Stimulated activated CD4-positive, alpha-beta T cell treated with anti-CD3 and anti-CD28 coated beads, Interleukin-1b, Interleukin-23, amount 100 ng/mL, for 1 hour (primary cell): Measurements from ENCODE around the gene SOCS7.

Experiments
- DNase-seq, 2 donors: peaks; one replicate each; pipeline ENCODE4 v3.0.0-alpha.2; 2020; ENCODE audit warnings: low read depth in 2 of 2

SOCS7 gene

DNA sequence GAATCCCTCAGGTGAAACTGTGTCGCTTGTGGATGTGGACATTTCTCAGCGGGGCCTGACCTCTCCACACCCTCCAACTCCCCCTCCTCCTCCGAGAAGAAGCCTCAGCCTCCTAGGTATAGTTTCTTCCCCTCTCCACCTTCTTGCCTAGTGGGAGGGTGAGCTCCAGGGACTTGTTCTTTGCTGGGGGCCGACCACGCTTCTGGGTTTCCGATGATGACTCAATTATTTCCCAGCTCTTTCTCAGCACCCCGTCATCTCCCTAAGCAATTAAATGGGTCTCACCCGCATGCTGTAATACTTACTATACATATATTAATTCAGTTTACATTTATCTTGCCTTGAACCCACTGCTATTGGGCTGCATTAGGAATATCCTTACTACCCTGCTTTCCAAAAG lies 13.1 kb downstream of the SOCS7 start:
- DNase-seq: no peak

GRCh38 chr17:38369124-38369886 lies 17.7 kb downstream of the SOCS7 start:
- DNase-seq: no peak

- no peak for DNase-seq
Observed at GRCh38 chr17:38379448-38379847, 27.8 kb downstream of the SOCS7 start.

DNA sequence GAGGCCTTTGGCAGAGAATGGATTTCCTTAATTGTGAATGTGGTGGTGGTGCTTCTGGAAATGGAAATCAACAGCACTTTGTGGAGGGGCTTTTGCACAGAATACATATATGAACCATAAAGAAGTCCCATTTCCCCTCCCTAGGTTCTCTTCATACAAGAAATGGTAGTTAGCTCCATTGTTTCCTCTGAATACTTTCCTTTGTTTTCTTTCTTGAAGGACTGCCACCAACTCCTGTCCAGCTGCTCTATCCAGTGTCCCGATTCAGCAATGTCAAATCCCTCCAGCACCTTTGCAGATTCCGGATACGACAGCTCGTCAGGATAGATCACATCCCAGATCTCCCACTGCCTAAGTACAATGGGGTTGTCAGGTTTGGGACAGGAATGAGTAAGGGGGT lies 43.4 kb downstream of the SOCS7 start:
- no peak for DNase-seq

DNA sequence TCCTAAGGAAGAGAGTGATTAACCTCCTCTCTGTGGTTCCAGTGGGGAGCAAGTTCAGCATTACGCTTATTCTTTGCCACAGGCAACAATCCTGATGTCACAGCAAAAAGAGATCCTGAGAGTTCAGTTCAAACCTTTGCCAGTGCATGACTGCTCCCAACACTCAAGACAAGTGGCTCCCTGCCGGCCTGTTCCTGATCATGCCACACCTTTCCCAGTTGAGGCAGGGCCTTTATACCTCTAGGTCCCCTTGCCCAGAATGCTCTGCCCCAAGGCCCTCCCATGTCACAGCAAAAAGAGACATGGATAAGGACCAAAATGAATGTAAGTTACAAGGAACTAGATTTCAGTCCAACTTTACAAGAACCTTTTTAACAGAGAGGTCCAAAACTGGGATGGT lies 45.6 kb downstream of the SOCS7 start:
- DNase-seq: no peak

- DNase-seq: no peak
Observed at GRCh38 chr17:38400286-38400685, 48.6 kb downstream of the SOCS7 start.

GRCh38 chr17:38401459-38401858 lies 49.8 kb downstream of the SOCS7 start:
- DNase-seq: no peak

GRCh38 chr17:38402897-38403296 lies 51.3 kb downstream of the SOCS7 start:
- DNase-seq: no peak

DNA sequence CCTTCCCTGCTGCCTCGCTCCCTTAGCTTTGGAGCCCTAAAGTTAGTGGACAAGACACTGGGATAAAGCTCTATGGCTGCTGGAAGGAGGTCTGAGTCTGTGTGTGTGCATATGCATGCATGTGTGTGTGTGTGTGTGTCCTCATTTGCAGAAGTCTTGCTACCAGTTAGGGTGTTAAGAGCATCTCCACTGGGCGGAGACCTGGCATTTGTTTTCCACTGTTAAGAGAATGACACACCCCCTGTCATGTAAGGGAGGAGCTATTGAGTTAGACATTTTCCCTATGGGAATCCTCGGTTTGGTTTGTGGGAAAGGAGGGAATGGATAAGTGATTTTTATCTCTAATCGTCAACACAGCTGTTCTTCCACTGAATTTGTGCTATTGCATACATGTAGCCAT lies 51.8 kb downstream of the SOCS7 start:
- no peak for DNase-seq

- DNase-seq: no peak
Observed at GRCh38 chr17:38404174-38404943, 52.7 kb downstream of the SOCS7 start.

GRCh38 chr17:38405654-38406053 lies 54.0 kb downstream of the SOCS7 start:
- DNase-seq: no peak

DNA sequence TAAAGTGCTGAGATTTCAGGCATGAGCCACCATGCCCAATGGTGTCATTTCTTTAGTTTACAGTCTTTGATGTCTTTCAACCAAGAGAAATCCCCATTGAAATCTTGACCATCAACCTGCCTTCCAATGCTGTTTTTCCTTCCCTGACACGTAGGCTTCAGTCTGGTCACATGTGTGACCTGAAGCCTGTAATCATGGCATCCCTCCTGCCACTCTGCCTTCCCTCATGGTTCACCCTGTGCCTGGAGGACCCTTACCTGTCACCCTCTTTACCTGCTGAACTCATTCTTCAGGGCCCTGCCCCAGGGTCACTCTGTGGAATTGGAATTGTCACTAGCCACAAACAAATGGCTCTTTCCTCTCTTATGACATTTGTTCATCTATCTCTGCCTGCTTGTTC lies 58.6 kb downstream of the SOCS7 start:
- no peak for DNase-seq

- DNase-seq: no peak
Observed at GRCh38 chr17:38415250-38416194, 63.9 kb downstream of the SOCS7 start.

- no peak for DNase-seq
Observed at GRCh38 chr17:38416840-38417209, 65.2 kb downstream of the SOCS7 start.

GRCh38 chr17:38417210-38417951 lies 65.7 kb downstream of the SOCS7 start:
- DNase-seq: no peak

GRCh38 chr17:38418062-38418692 lies 66.5 kb downstream of the SOCS7 start:
- no peak for DNase-seq

GRCh38 chr17:38418693-38419507 lies 67.3 kb downstream of the SOCS7 start:
- no peak for DNase-seq

DNA sequence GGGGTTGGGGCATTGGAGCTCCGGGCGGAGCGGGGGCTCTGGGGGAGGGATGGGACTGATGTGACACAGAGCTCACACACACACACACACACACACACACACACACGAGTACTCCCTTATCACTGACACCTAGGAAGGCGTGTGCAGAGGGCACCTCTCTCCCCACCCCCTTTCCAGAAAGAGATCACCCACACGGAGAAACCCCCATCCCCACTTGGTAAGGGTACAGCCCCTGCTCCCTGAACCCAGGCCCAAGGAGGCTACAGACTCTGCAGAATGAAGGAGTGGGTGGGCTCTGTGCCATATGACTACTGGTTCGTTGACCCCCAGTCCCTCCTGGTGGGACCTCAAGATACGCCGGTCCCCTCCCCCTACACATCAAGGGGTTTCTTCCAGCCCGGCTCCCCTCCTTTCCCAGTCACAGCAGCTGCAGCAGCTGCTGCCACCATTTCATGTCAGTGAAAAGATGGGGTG lies 67.9 kb downstream of the SOCS7 start:
- DNase-seq: no peak

DNA sequence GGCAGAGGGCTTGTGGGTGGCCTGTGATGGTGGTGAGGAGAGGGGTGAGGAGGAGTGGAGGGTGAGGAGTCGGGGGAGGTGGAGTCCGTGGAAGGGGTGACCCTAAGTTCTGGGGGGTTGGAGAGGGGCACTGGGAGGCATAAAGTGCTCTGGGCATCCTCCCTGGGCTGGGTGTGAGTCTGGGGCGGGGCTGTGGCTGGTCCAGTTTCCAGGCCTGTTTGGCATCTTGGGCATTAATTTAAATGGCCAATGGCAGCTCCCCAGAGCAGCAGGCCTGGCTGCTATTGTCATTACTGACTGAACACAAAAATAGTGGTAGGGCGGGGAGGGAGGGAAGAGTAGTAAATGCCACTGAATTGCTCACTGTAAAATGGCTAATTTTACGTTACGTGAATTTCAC lies 68.9 kb downstream of the SOCS7 start:
- no peak for DNase-seq
